Astrocyte (in vitro differentiated cells and primary cell): Measurements from ENCODE around the gene VSNL1. TPM values are rescaled to one million over a fixed set of nuclear protein-coding genes. Genes with fewer than 3 reads are reported as not detected.

Source experiments
- DNase-seq: peaks from one replicate; pipeline ENCODE4 v3.0.0-alpha.2; 2010; ENCODE audit warnings: low read depth
- FAIRE-seq: peaks from 2 replicates; lab custom pipeline; 2011; peaks lifted over from hg19 to GRCh38; lab: Jason Lieb, UNC
- H2AFZ ChIP-seq: 2 replicates; pipeline ENCODE4 v1.6.0; 2012; ENCODE audit warnings: low read depth, low read length, inconsistent platforms
- H3K27ac ChIP-seq: 2 replicates; pipeline ENCODE4 v1.5.1; 2011; ENCODE audit warnings: low read depth, low read length, inconsistent platforms
- H3K27me3 ChIP-seq: 2 replicates; pipeline ENCODE4 v1.6.0; 2011; ENCODE audit warnings: low read length, inconsistent platforms; ENCODE audit not compliant: insufficient read depth
- H3K36me3 ChIP-seq: 2 replicates; pipeline ENCODE4 v1.5.1; 2011; ENCODE audit warnings: low read length, inconsistent platforms; ENCODE audit not compliant: insufficient read depth
- H3K4me1 ChIP-seq: 2 replicates; pipeline ENCODE4 v1.5.1; 2011; ENCODE audit warnings: low read length, inconsistent platforms; ENCODE audit not compliant: insufficient read depth
- H3K4me2 ChIP-seq: 2 replicates; pipeline ENCODE4 v1.6.0; 2012; ENCODE audit warnings: low read length, inconsistent platforms
- H3K4me3 ChIP-seq: 2 replicates; pipeline ENCODE4 v1.5.1; 2011; ENCODE audit warnings: low read depth, mild to moderate bottlenecking, low read length, inconsistent platforms; ENCODE audit not compliant: insufficient read depth
- H3K79me2 ChIP-seq: 2 replicates; pipeline ENCODE4 v1.6.0; 2012; ENCODE audit warnings: mild to moderate bottlenecking, low read length, inconsistent platforms; ENCODE audit not compliant: insufficient read depth
- H3K9ac ChIP-seq: 2 replicates; pipeline ENCODE4 v1.6.0; 2012; ENCODE audit warnings: mild to moderate bottlenecking, low read length, inconsistent platforms
- H3K9me3 ChIP-seq: 2 replicates; pipeline ENCODE4 v1.5.1; 2012; ENCODE audit warnings: low read depth, mild to moderate bottlenecking, low read length, inconsistent platforms; ENCODE audit not compliant: insufficient read depth
- H4K20me1 ChIP-seq: 2 replicates; pipeline ENCODE4 v1.6.0; 2012; ENCODE audit warnings: low read length, inconsistent platforms; ENCODE audit not compliant: insufficient read depth
- H3K27ac Mint-ChIP-seq: one replicate; pipeline ENCODE4 v1.8.0; 2021; ENCODE audit warnings: mild to moderate bottlenecking, mixed read lengths; ENCODE audit not compliant: unreplicated experiment
- H3K27me3 Mint-ChIP-seq: one replicate; pipeline ENCODE4 v1.8.0; 2021; ENCODE audit warnings: low read depth, mixed read lengths; ENCODE audit not compliant: unreplicated experiment
- H3K36me3 Mint-ChIP-seq: one replicate; pipeline ENCODE4 v1.8.0; 2021; ENCODE audit warnings: low read depth, mixed read lengths; ENCODE audit not compliant: unreplicated experiment
- H3K4me1 Mint-ChIP-seq: one replicate; pipeline ENCODE4 v1.8.0; 2021; ENCODE audit warnings: low read depth, mixed read lengths; ENCODE audit not compliant: unreplicated experiment
- H3K4me3 Mint-ChIP-seq: one replicate; pipeline ENCODE4 v1.8.0; 2021; ENCODE audit warnings: mild to moderate bottlenecking, moderate library complexity, mixed read lengths; ENCODE audit not compliant: unreplicated experiment
- H3K9me3 Mint-ChIP-seq: one replicate; pipeline ENCODE4 v1.8.0; 2021; ENCODE audit warnings: mild to moderate bottlenecking, mixed read lengths; ENCODE audit not compliant: unreplicated experiment
- EZH2 ChIP-seq: IDR thresholded peaks from 2 replicates; pipeline ENCODE4 v1.6.1; 2012; ENCODE audit warnings: mild to moderate bottlenecking, low read length, inconsistent platforms; ENCODE audit not compliant: insufficient read depth
- total RNA-seq: library from RNA; stranded (reverse); gene quantifications from 2 replicates; pipeline ENCODE4 v1.2.1, GENCODE V29; 2021
- TF ChIP-seq, protein P1 (sequence below): IDR thresholded peaks from 2 replicates; pipeline ENCODE4 v1.5.1; 2011; ENCODE audit warnings: low read depth, mild to moderate bottlenecking, inconsistent platforms, low read length, moderate library complexity; ENCODE audit not compliant: insufficient read depth

The VSNL1 gene
- total RNA-seq, 1 donor from 2014 or later, result 0.61 TPM

GRCh38 chr2:17658251-17658843, 117.9 kb downstream of the VSNL1 start:
- peaks cover 4% of the 10 kb centered on the region for H3K36me3 ChIP-seq
- H3K27ac ChIP-seq, result peak overlapping the region; percentile 51
- H3K27ac Mint-ChIP-seq, result peak overlapping the region; percentile 55
- TF ChIP-seq EZH2, result no peak
- TF ChIP-seq, protein P1, sequence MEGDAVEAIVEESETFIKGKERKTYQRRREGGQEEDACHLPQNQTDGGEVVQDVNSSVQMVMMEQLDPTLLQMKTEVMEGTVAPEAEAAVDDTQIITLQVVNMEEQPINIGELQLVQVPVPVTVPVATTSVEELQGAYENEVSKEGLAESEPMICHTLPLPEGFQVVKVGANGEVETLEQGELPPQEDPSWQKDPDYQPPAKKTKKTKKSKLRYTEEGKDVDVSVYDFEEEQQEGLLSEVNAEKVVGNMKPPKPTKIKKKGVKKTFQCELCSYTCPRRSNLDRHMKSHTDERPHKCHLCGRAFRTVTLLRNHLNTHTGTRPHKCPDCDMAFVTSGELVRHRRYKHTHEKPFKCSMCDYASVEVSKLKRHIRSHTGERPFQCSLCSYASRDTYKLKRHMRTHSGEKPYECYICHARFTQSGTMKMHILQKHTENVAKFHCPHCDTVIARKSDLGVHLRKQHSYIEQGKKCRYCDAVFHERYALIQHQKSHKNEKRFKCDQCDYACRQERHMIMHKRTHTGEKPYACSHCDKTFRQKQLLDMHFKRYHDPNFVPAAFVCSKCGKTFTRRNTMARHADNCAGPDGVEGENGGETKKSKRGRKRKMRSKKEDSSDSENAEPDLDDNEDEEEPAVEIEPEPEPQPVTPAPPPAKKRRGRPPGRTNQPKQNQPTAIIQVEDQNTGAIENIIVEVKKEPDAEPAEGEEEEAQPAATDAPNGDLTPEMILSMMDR, result no peak
- H3K36me3 Mint-ChIP-seq, result peaks cover 5% of the 10 kb centered on the region
- no peak overlapping the region for H2AFZ ChIP-seq
- no peak overlapping the region for H3K9ac ChIP-seq
- peaks cover 15% of the 10 kb centered on the region for H3K4me1 Mint-ChIP-seq
- H3K4me3 Mint-ChIP-seq, result no peak overlapping the region
- no peaks in the 10 kb centered on the region for H4K20me1 ChIP-seq
- no peaks in the 10 kb centered on the region for H3K9me3 Mint-ChIP-seq
- no peak for FAIRE-seq
- no peak overlapping the region for H3K4me3 ChIP-seq
- no peak overlapping the region for H3K4me2 ChIP-seq
- no peaks in the 10 kb centered on the region for H3K4me1 ChIP-seq
- H3K9me3 ChIP-seq, result no peaks in the 10 kb centered on the region
- no peaks in the 10 kb centered on the region for H3K27me3 ChIP-seq
- no peaks in the 10 kb centered on the region for H3K27me3 Mint-ChIP-seq
- peak; percentile 87 for DNase-seq
- no peaks in the 10 kb centered on the region for H3K79me2 ChIP-seq

DNA sequence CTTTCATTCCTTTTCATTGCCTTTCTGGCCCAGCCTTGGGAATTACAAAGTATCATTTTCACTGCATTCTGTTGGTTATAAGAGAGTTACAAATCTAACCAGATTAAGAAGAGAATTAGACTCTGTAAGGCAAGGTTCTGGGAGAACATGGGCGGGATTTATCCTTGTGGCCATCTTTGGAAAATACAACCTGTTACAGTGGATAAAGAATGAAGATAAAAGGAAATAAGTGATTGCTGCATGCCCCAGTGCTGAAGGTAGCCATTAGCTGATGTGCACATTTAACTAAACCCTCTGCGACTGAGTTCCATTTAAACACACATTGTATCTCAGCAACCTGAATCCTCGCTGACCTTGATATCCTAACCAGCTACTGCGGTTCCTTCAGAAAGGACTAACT, 119.7 kb downstream of the VSNL1 start:
- no peaks in the 10 kb centered on the region for H3K9me3 ChIP-seq
- H3K27me3 ChIP-seq, result no peaks in the 10 kb centered on the region
- H3K9me3 Mint-ChIP-seq, result no peaks in the 10 kb centered on the region
- H3K36me3 ChIP-seq, result peaks cover 12% of the 10 kb centered on the region
- H3K36me3 Mint-ChIP-seq, result peaks cover 5% of the 10 kb centered on the region
- H3K27me3 Mint-ChIP-seq, result no peaks in the 10 kb centered on the region
- no peaks in the 10 kb centered on the region for H4K20me1 ChIP-seq
- H3K4me3 ChIP-seq, result no peak overlapping the region
- H3K9ac ChIP-seq, result no peak overlapping the region
- H3K4me1 Mint-ChIP-seq, result peaks cover 15% of the 10 kb centered on the region
- no peak for TF ChIP-seq EZH2
- TF ChIP-seq, protein P1, result no peak
- DNase-seq (no peak), FAIRE-seq (no peak)
- H3K4me1 ChIP-seq, result no peaks in the 10 kb centered on the region
- H3K4me2 ChIP-seq, result no peak overlapping the region
- H2AFZ ChIP-seq, result no peak overlapping the region
- no peak overlapping the region for H3K27ac ChIP-seq
- H3K4me3 Mint-ChIP-seq, result no peak overlapping the region
- H3K27ac Mint-ChIP-seq, result no peak overlapping the region
- no peaks in the 10 kb centered on the region for H3K79me2 ChIP-seq

DNA sequence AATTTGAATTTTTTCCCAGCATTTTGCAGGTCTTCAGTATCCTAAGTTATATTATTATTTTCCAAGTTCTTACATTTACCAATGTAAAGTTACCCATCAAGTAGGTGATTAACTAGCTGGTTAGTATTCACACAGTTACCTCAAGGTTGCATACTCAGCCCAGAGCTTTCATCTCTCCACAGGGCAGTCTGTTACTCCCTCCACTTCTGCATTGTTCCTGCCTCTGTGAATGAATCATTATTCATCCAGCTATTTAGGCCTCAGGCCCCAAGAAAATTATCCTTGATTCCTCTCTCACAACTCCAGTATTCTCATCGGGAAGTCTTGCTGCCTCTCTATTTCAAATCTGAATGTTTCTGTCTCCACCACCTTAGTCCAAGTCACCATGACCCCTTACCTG, 121.0 kb downstream of the VSNL1 start:
- FAIRE-seq, result no peak

More for the DNA sequence above, 121.0 kb downstream of the VSNL1 start:
- Mint-ChIP-seq H3K4me3 (no peak overlapping the region), H3K36me3 (peaks cover 5% of the 10 kb centered on the region), H3K27ac (no peak overlapping the region), H3K9me3 (no peaks in the 10 kb centered on the region), H3K4me1 (peaks cover 15% of the 10 kb centered on the region), H3K27me3 (no peaks in the 10 kb centered on the region)
- no peak for TF ChIP-seq EZH2
- TF ChIP-seq, protein P1, result no peak
- Histone ChIP-seq H2AFZ (no peak overlapping the region), H3K4me1 (no peaks in the 10 kb centered on the region), H3K27me3 (no peaks in the 10 kb centered on the region), H3K9me3 (no peaks in the 10 kb centered on the region), H3K9ac (no peak overlapping the region), H3K36me3 (peaks cover 8% of the 10 kb centered on the region), H3K4me3 (no peak overlapping the region), H3K27ac (no peak overlapping the region), H4K20me1 (no peaks in the 10 kb centered on the region), H3K79me2 (no peaks in the 10 kb centered on the region), H3K4me2 (no peak overlapping the region)
- no peak for DNase-seq
